ENCODE results near the gene GDAP2.
A peak's percentile ranks its signal among the peaks of the same experiment; 100 is the strongest.
"Not testable (repeated sequence)": the region's sequence is repeated elsewhere in the genome, so short reads cannot be mapped to it uniquely, and the experiment has no call there.

GDAP2 gene

DNA sequence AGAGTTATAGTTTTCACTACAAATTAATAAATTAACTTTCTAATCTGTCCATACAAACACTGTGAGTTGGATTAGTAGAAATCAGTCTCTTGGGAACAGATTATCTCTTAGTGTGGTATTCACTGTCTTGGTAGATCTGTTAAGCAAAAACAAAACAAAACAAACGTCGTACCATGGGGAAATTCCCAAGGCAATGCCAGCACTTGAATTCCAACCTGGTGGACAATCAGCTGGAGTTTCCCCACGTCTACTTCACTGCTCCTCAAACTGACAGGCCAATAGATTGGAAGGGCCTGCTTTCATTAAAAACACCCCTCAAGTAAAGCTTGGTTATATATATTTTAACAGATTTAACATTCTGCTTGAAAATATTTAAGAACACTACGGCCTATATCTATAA, 31.9 kb downstream of the GDAP2 start:
- DNase-seq, result no peak

DNA sequence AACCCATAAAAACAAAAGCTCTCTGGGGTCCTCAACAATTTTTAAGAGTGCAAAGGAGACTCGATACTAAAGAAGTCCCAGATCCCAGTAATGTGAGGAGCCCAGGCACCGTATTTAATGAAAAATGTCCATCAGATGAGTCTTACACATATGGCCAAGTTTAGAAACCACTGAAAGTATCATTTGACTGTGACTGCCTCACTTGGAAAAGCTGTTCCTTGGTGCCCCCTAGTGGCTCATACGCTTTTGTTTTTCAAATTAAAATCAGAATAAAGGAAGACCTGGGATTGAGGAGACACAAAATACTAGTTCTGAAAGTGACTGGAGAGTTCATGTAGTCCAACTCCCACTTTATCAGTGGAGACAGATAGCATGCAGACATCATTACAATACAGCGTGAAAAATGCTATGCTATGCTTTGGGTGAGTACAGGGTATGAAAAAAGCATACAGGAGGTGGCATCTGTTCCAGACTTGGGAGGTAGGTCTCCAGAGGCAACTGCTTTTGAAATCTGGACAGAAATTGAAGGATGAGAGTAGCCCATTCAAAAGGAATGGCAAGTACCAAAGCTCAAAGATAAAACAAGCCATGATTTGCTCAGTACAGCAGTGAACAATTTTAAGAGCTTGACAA, 33.8 kb downstream of the GDAP2 start:
- DNase-seq, result peak; percentile 65

DNA sequence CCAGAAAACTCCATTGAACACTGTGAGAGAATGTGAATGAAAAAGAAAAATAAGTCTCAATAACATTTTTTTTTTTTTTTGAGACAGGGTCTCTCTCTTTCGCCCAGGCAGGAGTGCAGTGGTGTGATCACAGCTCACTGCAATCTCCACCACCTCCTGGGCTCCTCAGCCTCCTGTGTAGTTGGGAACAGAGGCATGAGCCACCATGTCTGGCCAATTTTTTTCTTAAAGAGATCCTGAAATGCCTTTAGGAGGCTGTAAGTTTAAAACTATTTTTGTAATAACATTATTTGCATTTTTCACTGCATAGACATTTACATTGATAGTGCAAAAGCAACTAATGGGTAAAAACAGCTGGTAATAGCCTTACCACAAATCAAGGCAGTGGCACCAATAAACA, 35.3 kb downstream of the GDAP2 start:
- no peak for DNase-seq

DNA sequence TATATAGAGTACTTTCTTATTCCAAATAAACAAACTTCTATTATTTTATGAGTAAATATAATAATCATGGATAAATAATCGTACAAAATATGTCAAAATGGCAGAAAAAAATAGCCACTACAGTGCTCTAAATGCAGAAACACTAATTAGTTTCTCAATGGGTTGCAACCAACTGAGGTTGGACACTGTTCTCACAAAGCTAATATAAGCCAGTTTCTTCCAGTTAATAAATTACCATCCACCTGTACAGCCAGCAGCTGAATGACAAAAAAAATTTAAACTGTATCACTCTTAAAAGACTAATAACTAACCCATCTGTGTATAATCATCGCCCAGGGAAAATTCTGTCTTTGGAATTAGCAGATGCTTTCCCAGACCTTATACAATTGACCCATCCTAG, 36.9 kb downstream of the GDAP2 start:
- no peak for DNase-seq

DNA sequence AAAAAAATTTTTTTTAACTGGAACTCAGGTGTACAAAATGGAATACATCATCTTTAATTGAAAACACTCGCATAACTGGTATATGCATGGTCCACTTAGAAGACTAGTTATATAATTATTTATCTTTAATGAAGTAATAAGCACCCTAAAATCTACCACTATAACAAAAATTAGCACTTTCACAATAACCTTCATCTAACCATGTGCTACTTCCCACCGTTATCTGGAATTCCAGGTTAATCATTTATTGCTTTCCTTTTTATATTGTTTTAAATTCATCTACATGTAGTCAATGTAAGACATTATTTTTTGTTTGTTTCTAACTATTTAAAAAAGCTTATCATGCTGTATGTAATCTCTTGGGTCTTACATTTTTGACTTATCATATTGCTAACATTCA, 39.0 kb downstream of the GDAP2 start:
- DNase-seq, result no peak

DNA sequence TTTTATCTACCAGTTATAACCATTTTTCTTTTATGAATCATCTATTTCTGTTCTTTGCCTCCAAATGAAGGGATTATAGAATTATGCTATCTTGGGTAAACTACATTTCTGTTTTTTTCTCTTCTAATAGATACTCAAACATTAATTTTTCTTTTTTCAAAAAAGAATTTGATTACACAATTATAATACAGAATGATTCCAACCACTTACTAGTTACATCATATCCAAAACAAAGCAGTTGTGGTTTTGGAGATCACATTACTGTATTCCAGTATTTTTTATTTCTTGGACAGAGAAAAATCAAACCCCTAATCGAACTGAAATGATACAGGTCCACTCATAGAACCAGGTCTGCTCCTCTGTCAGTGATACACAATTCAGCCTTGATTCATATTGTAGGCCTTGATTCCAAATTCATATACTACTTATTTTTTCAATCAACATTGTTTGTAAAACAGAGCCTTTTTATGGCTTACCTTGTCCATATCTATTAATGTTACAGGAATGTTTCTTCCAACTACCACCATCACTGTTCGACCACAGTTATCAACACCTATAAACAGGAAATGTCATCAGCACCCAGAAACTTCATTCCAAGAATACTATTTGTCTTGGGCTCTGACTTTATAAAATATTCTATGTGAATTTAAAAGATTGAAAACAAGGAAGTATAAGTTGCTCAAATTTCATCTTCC, 43.2 kb downstream of the GDAP2 start:
- no peak for DNase-seq

DNA sequence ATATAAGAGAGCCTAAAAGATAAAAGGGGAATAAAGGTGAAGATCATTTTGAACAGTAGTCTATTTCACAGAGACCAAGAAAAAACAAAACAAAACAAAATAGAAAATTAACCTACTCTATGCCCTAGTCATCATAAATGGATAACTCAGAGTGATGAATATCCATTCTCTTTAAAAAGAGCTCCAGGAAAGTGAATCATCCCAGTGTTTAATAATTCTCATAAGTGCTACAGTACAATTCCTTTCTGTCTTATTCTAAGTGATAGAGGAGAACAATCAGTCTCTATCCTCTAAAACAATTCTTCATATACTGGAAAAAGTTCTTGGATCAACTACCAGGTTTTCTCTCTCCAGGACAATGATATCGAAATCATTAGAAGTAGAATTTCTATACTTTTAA, 45.8 kb downstream of the GDAP2 start:
- no peak for DNase-seq

DNA sequence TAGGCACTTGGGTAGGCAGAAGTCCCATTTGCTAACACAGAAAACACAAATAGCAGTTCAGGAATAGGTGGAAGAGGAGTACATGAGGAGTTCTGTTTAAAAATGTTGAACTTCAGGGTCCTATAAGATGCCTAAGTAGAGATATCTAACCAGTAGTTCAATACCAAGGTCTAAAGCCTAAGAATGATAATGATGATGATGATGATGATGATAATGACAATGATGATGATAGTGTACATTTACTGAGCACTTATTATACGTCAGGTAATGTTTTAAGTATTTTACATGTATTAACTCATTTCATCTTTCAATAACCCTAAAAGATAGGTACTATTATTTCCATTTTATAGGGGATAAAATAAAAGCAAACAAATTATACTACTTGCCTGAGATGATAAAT, 50.1 kb downstream of the GDAP2 start:
- no peak for DNase-seq

DNA sequence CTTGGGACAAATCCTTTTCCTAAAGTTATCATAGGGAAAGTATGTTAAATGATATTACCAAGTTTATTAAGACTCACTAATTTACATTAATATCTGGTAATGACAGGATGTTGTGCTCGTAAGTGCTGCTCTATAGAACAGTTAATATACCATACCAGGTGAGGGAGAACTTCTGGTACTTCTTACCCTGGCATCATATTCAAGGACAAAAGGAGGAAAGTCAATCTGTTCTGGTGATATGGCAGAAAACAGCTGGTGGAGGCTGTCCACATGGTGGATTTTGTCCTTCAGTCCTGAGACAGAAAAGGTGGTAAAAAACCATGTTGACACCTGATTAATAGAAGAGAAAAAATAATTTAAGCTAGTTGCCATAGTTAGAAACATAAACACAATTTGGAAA, 51.6 kb downstream of the GDAP2 start:
- no peak for DNase-seq

DNA sequence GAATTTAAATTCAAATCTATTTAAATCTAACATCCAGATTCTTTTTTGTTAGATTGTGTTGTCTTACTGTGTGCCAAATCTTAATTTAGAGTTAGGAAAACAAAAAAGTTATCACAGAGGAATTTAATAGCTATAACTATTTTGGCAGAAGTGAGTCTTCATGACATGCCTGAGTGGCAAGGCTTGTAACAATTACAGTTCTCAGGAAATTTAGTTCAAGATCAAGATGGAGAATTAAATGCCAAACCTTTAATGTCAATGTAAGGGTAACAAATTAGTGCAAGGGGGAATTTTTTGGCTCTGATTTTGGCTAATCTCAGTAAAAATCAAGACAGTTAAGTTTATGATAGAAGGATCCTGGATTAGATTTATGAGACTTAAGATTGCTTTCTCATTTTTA, 58.4 kb downstream of the GDAP2 start:
- no peak for DNase-seq

DNA sequence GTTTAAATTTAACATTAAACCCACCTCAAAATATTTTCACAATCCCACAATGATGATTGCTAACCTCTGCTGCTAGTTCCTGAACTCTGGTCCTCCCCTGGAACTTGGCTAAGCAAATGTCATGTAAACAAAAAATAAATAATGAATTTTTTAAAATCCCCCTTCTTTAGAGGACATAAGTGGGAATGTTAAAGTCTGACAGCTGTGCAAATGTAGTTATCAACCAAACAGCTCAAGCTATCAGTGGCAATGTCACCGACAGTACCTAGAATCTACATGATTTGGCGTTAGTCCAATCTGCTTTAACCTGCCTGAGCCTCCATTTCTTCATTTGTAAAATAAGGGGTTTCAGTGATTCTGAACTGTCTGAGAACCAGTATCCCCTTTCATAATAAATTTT, 67.7 kb downstream of the GDAP2 start:
- DNase-seq, result no peak

DNA sequence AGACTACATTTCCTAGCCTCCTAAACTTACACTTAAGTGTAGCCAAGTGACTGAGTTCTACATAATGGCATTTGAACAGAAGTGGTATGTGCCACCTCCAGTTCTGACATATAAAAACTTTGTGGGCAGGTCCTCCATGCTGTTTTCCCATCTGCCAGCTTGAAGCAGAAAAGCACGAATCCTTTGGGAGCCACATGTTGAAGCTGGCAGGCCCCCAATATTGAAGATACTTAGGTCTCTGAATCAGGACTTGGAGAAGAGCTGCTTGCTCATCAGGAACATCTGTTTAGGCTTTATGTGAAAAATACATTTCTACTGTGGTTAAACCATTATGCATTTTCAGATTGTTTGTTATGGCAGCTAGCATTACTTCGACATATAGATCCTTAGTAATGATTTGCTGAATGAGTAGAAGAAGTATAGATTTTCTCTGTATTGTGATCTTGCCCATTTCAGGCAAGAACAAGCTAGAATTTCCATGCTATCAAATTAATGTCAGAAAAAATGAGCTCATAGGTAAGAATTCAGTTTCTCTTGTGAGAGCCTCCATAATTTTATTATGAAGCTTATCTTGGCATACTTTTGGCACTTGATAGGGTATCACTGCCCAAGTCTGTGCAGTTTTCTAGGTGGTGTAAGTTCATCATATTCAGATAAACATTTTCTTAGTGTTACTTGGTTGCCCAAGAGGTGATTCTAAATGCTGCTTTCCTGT, 68.4 kb downstream of the GDAP2 start:
- peak; percentile 75 for DNase-seq

DNA sequence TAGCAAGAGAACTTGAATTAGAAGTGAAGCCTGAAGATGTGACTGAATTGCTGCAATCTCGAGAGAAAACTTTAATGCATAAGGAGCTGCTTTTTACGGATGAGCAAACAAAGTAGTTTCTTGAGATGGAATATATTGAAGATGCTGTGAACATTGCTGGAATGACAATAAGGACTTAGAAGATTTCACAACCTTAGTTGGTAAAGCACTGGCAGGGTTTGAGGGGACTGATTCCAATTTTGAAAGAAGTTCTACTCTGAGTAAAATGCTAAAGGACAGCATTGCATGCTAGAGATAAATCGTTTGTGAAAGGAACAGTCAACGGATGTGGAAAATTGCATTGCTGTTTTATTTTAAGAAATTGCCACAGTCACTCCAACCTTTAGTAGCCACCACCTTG, 69.5 kb downstream of the GDAP2 start:
- DNase-seq, result no peak

DNA sequence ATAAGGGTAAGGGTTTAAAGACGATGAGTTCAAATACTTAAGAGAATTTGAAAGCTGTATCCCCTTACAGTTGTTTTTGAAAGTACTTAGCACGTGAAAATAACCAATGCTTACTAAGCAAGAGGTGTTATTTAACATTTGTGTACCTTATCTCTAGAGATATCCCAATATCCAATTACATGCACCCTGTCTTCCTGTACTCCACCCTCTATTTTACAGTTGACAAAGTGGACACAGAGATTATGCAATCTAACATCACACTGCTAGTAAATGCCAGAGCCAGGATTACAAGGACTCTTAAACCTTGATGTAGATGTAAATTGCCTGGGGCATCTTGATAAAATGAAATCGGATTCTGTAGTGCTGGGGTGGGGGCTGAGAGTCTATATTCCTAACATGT, 72.0 kb downstream of the GDAP2 start:
- no peak for DNase-seq

DNA sequence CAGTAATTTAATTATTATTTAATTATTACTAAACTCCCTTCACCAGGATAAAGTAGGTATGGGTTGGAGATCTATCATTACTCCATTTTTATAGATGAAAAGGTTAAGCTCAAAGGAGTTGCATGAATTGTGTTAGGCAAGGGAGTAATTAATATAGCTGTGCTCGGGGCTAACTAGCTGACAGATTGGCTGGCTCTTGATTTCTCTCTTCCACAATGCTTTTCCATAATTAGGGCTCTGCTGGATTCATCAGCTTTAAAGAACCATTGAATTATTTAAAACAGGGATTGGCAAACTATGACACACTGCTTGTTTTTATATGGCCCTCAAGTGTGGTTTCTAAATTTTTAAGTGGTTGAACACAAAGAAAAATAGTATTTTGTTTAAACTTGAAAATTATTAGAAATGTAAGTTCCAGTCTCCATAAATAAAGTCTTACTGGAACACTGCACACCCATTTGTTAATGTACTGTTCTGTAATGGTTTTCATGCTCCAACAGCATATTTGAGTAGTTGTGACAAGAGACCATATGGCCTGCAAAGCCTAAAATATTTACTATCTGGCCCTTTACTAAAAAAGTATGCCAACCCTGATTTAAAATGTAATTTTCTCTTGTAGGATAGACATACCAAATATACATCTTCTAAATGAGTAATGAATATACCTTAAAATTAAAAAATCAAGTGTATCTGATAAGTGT, 76.4 kb downstream of the GDAP2 start:
- peak; percentile 36 for DNase-seq

DNA sequence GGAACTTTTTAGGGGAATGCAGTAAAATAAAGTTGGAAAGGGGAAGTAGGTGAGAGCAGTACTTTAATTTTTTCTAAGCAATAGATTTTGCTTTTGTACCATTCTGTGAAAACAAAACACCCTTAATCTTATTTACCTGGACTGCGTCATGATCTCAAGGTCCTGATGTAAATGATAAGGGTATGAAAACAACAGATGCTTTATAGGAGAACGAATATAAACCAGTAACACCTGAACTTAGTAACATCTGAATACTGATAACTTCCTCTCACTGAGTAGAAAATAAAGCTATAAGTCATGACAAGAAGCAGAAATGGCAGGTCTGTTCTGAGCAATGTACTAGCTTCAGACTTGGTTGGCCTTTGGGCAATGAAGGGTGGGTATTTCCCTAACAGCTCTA, 77.7 kb downstream of the GDAP2 start:
- no peak for DNase-seq

DNA sequence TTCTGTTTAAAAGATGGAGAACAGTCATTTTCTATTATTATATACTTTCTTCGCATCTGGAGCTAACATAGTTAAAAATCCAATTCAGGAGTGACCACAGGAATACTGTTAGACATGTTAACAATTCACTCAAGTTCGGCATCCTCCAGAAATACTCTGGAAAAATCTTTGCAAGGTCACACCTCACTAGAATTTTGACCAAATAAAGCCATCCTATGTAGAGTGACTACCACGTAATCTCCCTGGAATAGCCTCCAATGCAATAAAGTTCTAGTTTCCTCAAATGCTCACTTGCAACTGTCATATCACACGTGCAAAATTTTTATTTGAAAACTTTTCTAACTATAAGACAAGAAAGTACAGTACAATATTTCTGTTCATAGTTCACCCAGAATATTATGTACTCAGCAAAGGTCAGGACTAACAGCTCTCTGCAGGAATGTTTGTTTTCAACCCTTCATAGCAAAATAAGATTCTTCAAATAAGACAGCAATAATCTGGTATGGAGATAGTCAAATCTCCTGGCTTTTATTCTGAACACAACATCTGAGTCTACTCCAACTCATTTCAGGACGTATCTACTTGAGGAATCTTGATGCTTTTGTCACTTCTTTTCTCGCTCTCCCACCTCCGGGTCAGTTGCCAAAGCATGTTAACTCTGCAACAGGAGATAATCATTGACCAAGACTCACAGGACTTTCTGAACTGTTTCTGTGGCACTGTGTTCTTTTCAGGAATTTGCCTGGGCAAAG, 82.6 kb downstream of the GDAP2 start:
- DNase-seq, result no peak

DNA sequence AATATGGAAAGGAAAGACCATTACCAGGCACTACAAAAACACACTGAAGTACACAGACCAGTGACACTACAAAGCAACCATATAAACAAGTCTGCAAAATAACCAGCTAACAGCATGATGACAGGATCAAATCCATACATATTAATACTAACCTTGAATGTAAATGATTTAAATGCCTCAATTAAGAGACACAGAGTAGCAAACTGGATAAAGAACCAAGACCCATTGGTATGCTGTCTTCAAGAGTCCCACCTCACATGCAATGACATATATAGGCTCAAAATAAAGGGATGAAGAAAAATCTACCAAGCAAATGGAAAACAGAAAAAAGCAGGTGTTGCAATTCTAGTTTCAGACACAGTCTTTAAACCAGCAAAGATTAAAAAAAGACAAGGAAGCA, 84.9 kb downstream of the GDAP2 start:
- not testable (repeated sequence) for DNase-seq

DNA sequence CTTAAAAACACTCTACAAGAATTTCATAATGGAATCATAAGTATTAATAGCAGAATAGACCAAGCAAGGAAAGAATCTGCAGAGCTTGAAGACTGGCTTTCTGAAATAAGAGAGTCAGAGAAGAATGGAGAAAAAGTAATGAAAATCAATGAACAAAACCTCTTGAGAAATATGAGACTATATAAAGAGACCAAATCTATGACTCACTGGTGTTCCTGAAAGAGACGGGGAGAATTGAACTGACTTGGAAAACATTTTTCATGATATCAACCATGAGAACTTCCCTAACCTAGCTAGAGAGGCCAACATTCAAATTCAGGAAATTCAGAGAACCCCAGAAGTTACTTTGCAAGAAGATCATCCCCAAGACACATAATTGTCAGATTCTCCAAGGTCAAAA, 85.6 kb downstream of the GDAP2 start:
- no peak for DNase-seq

DNA sequence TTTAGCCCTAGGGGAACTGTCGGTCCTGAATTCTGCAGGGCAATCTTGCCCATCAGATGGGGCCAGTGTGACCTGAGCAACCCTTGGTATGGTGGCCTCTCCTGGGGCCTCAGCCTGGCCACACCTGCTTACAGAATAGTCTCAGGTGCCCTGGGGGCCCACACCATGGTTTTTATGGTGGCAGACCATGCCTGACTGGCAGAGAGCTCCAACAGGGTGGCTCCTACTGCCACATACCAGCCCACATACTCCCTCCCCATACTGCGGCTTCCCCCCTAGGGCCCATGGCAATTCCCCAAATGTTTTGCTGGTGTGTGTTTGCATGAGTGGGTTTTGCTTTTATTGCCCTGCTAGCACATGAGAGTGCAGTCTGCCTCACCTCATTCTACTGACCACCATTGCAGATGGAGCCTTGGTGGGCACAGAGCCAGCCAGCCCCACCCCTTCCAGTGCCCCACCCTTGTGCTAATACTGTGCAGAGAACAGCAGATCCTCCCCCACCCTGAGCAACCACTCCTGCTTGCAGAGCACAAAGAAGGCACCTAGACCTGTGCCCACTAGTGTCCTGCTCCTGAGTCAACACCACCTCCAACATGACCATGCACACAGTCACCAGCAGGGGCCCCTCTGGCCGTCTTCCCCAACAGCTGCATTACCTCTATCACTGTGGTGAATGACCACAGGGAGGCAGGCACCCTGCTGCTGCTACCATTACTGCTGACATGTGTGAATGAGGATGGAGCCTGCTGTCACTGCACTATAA, 86.8 kb downstream of the GDAP2 start:
- DNase-seq, result no peak

DNA sequence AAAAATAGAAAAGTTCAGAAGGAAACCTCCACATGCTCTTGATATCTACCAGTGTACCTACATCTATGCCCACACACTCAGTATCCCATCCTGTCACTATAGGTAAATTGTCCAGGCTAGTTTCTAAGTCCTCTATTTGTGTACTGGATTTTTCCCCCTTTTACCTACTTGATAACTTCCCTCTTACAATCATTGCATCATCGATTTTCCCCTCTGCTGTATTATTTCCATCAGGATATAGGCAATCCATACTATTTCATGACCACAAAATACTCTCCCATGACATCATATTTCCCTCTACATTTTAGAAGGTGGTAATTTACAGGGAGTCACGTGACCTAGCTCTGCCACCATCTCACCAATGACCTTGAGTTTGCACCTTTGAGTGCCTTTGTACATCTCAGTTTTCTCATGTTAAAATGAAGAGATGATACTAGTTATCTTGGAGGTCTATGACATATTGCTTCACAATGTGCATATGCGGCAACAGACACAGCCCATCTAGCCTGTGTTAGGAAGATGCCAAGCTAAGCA, 88.2 kb downstream of the GDAP2 start:
- no peak for DNase-seq

DNA sequence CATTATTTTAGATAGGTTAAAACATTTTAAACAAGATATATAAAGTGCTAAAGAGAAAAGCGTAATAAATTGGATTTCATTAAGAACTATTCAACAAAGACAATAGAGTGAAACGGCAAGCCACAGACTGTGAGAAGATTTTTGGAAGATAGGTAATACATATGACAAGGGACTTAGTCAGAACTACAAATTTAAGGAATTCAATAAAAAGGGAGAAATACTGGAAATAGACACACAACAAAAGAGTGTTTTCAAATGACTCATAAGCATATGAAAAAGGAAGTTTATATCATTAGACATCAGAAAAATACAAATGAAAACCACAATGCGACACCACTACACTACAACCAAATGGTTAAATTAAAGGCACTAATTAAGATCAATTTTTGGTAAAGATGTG, 90.5 kb downstream of the GDAP2 start:
- no peak for DNase-seq
